HepG2 (cell line): ENCODE data around the gene GNB1. TPM values are rescaled to one million over a fixed set of nuclear protein-coding genes. Genes with fewer than 3 reads are reported as not detected.

Experiments
- ATAC-seq: fragments of 200-7000 bp; cut with Tn5 transposase; 3 replicates; pipeline ENCODE4 v1.9.1; 2020; ENCODE audit warnings: mild to moderate bottlenecking, moderate library complexity
- BruUV-seq: library from RNA; stranded (reverse); fragments of 400-500 nt; replicated peaks from 2 replicates; lab custom pipeline; 2021; lab: Mats Ljungman, UMichigan
- CTCF ChIA-PET: fragments of 300-600 bp; formaldehyde crosslinking; extraction: SDS; loops from one replicate; lab custom pipeline; 2021; ENCODE audit warnings: low total read pairs, inconsistent platforms, low intra/inter-chr PET ratio; lab: Yijun Ruan, JAX
- POLR2A ChIA-PET: fragments of 350-600 bp; sonication (Branson Sonifier 250); formaldehyde crosslinking; loops from one replicate; lab custom pipeline; 2020; ENCODE audit warnings: antibody characterized with exemption, inconsistent platforms; lab: Yijun Ruan, JAX
- DNase-seq: peaks from one replicate; pipeline ENCODE4 v3.0.0-alpha.2; 2015; ENCODE audit warnings: low spot score
- FAIRE-seq: peaks from 3 replicates; lab custom pipeline; 2011; peaks lifted over from hg19 to GRCh38; lab: Jason Lieb, UNC
- H2AFZ ChIP-seq: one replicate; pipeline ENCODE4 v1.6.1; 2011; ENCODE audit warnings: low read length, inconsistent platforms
- H3K27ac ChIP-seq: fragments of 300-600 bp; 3 replicates; pipeline ENCODE4 v1.8.0; 2011; ENCODE audit warnings: mixed run types, mild to moderate bottlenecking, mixed read lengths, low read length, inconsistent platforms; ENCODE audit not compliant: insufficient read depth; ENCODE audit errors: extremely low read length
- H3K27me3 ChIP-seq, 2 experiments: fragments of 200-600 bp in 1 of 2; 2 replicates in 1 of 2; 3 replicates in 1 of 2; pipeline versions ENCODE4 v1.6.0 to v1.8.0; 2011; ENCODE audit warnings: low read length in 2 of 2, mild to moderate bottlenecking in 2 of 2, moderate library complexity in 2 of 2, inconsistent platforms in 1 of 2; ENCODE audit not compliant: insufficient read depth in 2 of 2, control insufficient read depth in 1 of 2
- H3K36me3 ChIP-seq, 2 experiments: fragments of 200-600 bp in 1 of 2; replicated peaks in 1 of 2; 2 replicates in 1 of 2; 3 replicates in 1 of 2; pipeline versions ENCODE4 v1.5.1 to v1.8.0; 2011; ENCODE audit warnings: low read length in 2 of 2, inconsistent platforms in 1 of 2; ENCODE audit not compliant: insufficient read depth in 2 of 2, control insufficient read depth in 1 of 2
- H3K4me1 ChIP-seq: 2 replicates; pipeline ENCODE4 v1.5.1; 2012; ENCODE audit warnings: low read length, inconsistent platforms; ENCODE audit not compliant: insufficient read depth
- H3K4me2 ChIP-seq: 2 replicates; pipeline ENCODE4 v1.6.0; 2011; ENCODE audit warnings: low read depth, low read length, inconsistent platforms
- H3K4me3 ChIP-seq, 3 experiments: fragments of 200-600 bp in 1 of 3; sonication (generic), shearing (Covaris generic) in 1 of 3; replicated peaks in 1 of 3; 2 replicates each; pipeline ENCODE4 v1.5.1; 2011 to 2016; ENCODE audit warnings: low read length in 3 of 3, inconsistent platforms in 2 of 3, low read depth in 2 of 3, mild to moderate bottlenecking in 2 of 3, control low read depth in 1 of 3, mixed read lengths in 1 of 3; ENCODE audit not compliant: insufficient read depth in 1 of 3
- H3K79me2 ChIP-seq: one replicate; pipeline ENCODE4 v1.6.1; 2011; ENCODE audit warnings: low read length, inconsistent platforms; ENCODE audit not compliant: insufficient read depth
- H3K9ac ChIP-seq: 2 replicates; pipeline ENCODE4 v1.6.0; 2011; ENCODE audit warnings: mild to moderate bottlenecking, low read depth, low read length, inconsistent platforms; ENCODE audit not compliant: insufficient read depth
- H3K9me3 ChIP-seq: 2 replicates; pipeline ENCODE4 v1.5.1; 2012; ENCODE audit warnings: mild to moderate bottlenecking, low read length
- H4K20me1 ChIP-seq: 2 replicates; pipeline ENCODE4 v1.6.0; 2011; ENCODE audit warnings: inconsistent platforms, mild to moderate bottlenecking, low read length, moderate library complexity; ENCODE audit not compliant: insufficient read depth
- CCDC6 ChIP-seq: sonication (generic); formaldehyde crosslinking; IDR thresholded peaks from 2 replicates; pipeline ENCODE4 v1.8.1; 2022; ENCODE audit warnings: mild to moderate bottlenecking, missing genetic modification reagents, moderate library complexity
- EEA1 ChIP-seq: sonication (generic); formaldehyde crosslinking; IDR thresholded peaks from 2 replicates; pipeline ENCODE4 v1.5.1; 2020; ENCODE audit warnings: mild to moderate bottlenecking, missing genetic modification reagents, borderline replicate concordance
- MAFK ChIP-seq, 2 experiments: IDR thresholded peaks in 1 of 2; conservative IDR thresholded peaks in 1 of 2; 2 replicates each; pipeline ENCODE4 v1.6.1; 2011; ENCODE audit warnings: improper control_type of control experiment in 2 of 2, low read length in 2 of 2
- MEF2D ChIP-seq: sonication (generic); formaldehyde crosslinking; IDR thresholded peaks from 2 replicates; pipeline ENCODE4 v1.5.1; 2020; ENCODE audit warnings: mild to moderate bottlenecking, missing genetic modification reagents
- MZF1 ChIP-seq: sonication (generic); formaldehyde crosslinking; IDR thresholded peaks from 2 replicates; pipeline ENCODE4 v1.8.1; 2023; ENCODE audit warnings: mild to moderate bottlenecking, missing genetic modification reagents, borderline replicate concordance
- ZNF569 ChIP-seq: sonication (generic); formaldehyde crosslinking; IDR thresholded peaks from 2 replicates; pipeline ENCODE4 v1.5.0; 2020; ENCODE audit warnings: mild to moderate bottlenecking, missing genetic modification reagents, moderate library complexity, borderline replicate concordance
- ZNF788 ChIP-seq: sonication (generic); formaldehyde crosslinking; IDR thresholded peaks from 2 replicates; pipeline ENCODE4 v1.5.0; 2020; ENCODE audit warnings: mild to moderate bottlenecking, missing genetic modification reagents, borderline replicate concordance
- ZNF800 ChIP-seq: sonication (generic); formaldehyde crosslinking; IDR thresholded peaks from 2 replicates; pipeline ENCODE4 v1.4.0; 2020; ENCODE audit warnings: missing genetic modification reagents
- WGBS: methylation state at CpG from one replicate; pipeline ENCODE4 v1.1.6; 2017; ENCODE audit warnings: low lambda C conversion rate; 5-methylcytosine and 5-hydroxymethylcytosine counted together
- in situ Hi-C: cut with HindIII; loops from 2 replicates; pipeline ENCODE4 v1.10.0; 2017; ENCODE audit warnings: low pct_unique_long_range_greater_than_20kb; ENCODE audit not compliant: extremely low pct_ligation_motif_present
- intact Hi-C: fragments of 100-400 bp; cut with micrococcal nuclease; formaldehyde crosslinking; loops from one replicate; pipeline ENCODE4 v1.10.0; 2022; ENCODE audit not compliant: unreplicated experiment
- polyA plus RNA-seq, 8 experiments: library from polyadenylated mRNA; depleted of rRNA in 3 of 8; stranded (reverse) in 7 of 8; unstranded in 1 of 8; fragments of >200 nt; fragmentation: Illumina TruSeq in 4 of 8; extraction: Trizol in 4 of 8; gene quantifications; 2 replicates each; pipeline versions ENCODE4 v1.2.1 to v1.2.3, GENCODE V29; 2011 to 2016; ENCODE audit warnings: low read depth in 4 of 8, missing spikeins in 1 of 8, mixed read lengths in 1 of 8; ENCODE audit not compliant: insufficient read depth in 1 of 8
- total RNA-seq, 5 experiments: library from RNA; depleted of rRNA; stranded (reverse); fragments of >200 nt; fragmentation: Illumina TruSeq; extraction: Trizol; gene quantifications; 2 replicates each; pipeline ENCODE4 v1.2.3, GENCODE V29; 2016; ENCODE audit warnings: low read depth in 1 of 5
- TF ChIP-seq, protein P1 (sequence below): sonication (generic); formaldehyde crosslinking; conservative IDR thresholded peaks from 2 replicates; pipeline ENCODE4 v1.8.0; 2022; ENCODE audit warnings: mild to moderate bottlenecking, moderate library complexity, missing genetic modification reagents

GNB1 gene
- total and polyA plus RNA-seq, 2 of the 13 experiments (the other 11 are each of a cell fraction or from before 2014, with no cell fraction given), result 66.2 to 327 TPM

DNA sequence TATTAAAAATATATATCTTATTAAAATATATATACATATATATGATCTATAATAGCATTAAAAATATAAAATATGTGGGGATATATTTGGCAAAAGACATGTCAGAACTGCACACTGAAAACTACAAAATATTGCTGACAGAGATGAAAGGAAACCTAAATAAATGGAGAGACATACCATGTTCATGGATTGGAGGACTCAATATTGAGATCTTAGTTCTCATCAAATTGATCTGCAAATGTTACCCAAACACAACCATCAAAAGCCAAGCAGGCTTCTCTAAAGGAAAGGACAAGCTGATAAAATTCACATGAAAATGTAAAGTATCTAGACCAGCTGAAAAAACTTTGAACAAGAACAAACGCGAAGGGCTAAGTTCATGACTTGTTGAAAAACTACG lies 119.8 kb downstream of the GNB1 start:
- no peak overlapping the region for H3K4me3 ChIP-seq
- TF ChIP-seq EEA1 (CRISPR knock-in tag) (no peak), MAFK (conservative IDR thresholded peaks at IDR 0.05 in 1 of 2, IDR thresholded peaks at IDR 0.05 in 1 of 2; ENCODE audit: low read length in 2 of 2) (peak in 1 of 2 experiments; percentile 32; a peak in 1 of 4 replicates)
- no peak overlapping the region for H2AFZ ChIP-seq
- in situ Hi-C loops (no loop called here), intact Hi-C loops (no loop called here)
- H3K4me2 ChIP-seq, result no peak overlapping the region
- POLR2A ChIA-PET, result no interaction called here
- H3K4me1 ChIP-seq, result peaks cover 48% of the 10 kb centered on the region
- WGBS, result 99% methylated on average over 3 of the region's 3 CpGs
- peaks cover 17% of the 10 kb centered on the region for H3K9me3 ChIP-seq
- H3K36me3 ChIP-seq, result peaks cover 0 to 20% of the 10 kb centered on the region in 2 experiments; a peak in 4 of 5 replicates
- FAIRE-seq, result no peak
- no TSS peak for BruUV-seq
- H4K20me1 ChIP-seq, result peaks cover 7% of the 10 kb centered on the region
- CTCF ChIA-PET, result no interaction called here
- H3K27ac ChIP-seq, result no peak overlapping the region
- peaks cover 83% of the 10 kb centered on the region for H3K79me2 ChIP-seq
- DNase-seq, result no peak
- H3K9ac ChIP-seq, result no peak overlapping the region
- no peak for ATAC-seq
- H3K27me3 ChIP-seq, result no peaks in the 10 kb centered on the region

DNA sequence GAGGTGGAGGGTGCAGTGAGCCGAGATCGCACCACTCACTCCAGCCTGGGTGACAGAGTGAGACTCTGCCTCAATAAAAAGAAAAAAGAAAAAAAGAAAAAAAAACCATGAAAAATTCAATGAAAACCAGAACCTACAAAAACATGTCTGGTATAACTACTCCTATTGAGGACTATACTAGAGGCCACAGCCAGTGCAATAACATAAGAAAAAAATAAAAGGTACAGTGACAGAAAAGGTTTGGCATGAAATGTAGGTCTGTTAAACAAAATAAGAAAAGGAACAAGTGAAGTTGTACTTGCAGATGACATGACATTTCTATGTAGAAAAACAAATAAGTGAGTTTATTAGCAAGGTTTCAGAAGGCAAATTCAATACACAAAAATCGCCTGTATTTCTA lies 120.8 kb downstream of the GNB1 start:
- DNase-seq, result no peak
- FAIRE-seq, result no peak
- intact Hi-C loops (no loop called here), in situ Hi-C loops (no loop called here)
- no peak for TF ChIP-seq MZF1 (CRISPR knock-in tag)
- TF ChIP-seq CCDC6, result no peak
- no peak for TF ChIP-seq MEF2D (CRISPR knock-in tag)
- no peak for TF ChIP-seq ZNF800 (CRISPR knock-in tag)
- TF ChIP-seq, protein P1, sequence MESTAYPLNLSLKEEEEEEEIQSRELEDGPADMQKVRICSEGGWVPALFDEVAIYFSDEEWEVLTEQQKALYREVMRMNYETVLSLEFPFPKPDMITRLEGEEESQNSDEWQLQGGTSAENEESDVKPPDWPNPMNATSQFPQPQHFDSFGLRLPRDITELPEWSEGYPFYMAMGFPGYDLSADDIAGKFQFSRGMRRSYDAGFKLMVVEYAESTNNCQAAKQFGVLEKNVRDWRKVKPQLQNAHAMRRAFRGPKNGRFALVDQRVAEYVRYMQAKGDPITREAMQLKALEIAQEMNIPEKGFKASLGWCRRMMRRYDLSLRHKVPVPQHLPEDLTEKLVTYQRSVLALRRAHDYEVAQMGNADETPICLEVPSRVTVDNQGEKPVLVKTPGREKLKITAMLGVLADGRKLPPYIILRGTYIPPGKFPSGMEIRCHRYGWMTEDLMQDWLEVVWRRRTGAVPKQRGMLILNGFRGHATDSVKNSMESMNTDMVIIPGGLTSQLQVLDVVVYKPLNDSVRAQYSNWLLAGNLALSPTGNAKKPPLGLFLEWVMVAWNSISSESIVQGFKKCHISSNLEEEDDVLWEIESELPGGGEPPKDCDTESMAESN, result no peak
- TF ChIP-seq ZNF569 (CRISPR knock-in tag), result no peak
- TF ChIP-seq ZNF788 (CRISPR knock-in tag), result no peak
- peaks cover 76% of the 10 kb centered on the region for H3K79me2 ChIP-seq
- no peaks in the 10 kb centered on the region for H4K20me1 ChIP-seq
- ATAC-seq, result no peak
- peak overlapping the region; percentile 83 for H3K27ac ChIP-seq
- BruUV-seq, result no TSS peak
- ChIA-PET POLR2A (interaction anchor here (2.7 kb wide), 1 partner anchor 9 kb away, joined by 22 read pairs; the partner anchor contains the start of gene NADK), CTCF (no interaction called here)
- H3K36me3 ChIP-seq, result peaks cover 1 to 20% of the 10 kb centered on the region in 2 experiments; a peak in 4 of 5 replicates
- 98% methylated on average over 3 of the region's 3 CpGs for WGBS
- H3K4me3 ChIP-seq, result no peak overlapping the region
- H3K27me3 ChIP-seq, result no peaks in the 10 kb centered on the region
- no peak overlapping the region for H2AFZ ChIP-seq
- no peak overlapping the region for H3K9ac ChIP-seq
- H3K4me1 ChIP-seq, result peaks cover 38% of the 10 kb centered on the region
- H3K9me3 ChIP-seq, result peaks cover 17% of the 10 kb centered on the region
- no peak overlapping the region for H3K4me2 ChIP-seq
